SH-SY5Y (cell line): Measurements from ENCODE around the gene HOXB8.

ENCODE experiments used
- GATA2 ChIP-seq: IDR thresholded peaks from 2 replicates; pipeline ENCODE4 v1.6.1; 2011; ENCODE audit warnings: mild to moderate bottlenecking, low read depth, low read length
- GATA3 ChIP-seq: IDR thresholded peaks from 2 replicates; pipeline ENCODE4 v1.6.1; 2011; ENCODE audit warnings: low read depth, mild to moderate bottlenecking, low read length, moderate library complexity

DNA sequence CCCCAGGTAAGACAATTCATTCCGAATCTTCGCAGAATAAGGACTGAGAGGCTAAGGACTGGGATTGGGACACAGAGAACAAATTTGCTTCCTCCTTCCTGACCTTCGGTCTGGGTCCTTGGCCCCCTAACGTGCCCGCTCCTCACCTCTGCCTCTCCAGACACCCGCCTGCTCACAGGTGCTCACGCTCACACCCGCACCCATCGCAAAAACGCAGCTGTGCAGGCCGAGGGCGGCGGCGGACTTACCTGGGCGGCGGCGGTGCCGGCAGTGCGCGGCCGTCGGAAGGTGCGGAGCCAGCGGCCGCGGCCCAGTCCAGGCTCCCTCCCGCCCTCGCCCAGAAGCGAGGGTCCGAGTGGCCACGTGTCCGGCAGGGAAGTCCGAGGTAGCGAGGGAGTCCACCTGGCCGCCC lies 18.2 kb upstream of the HOXB8 start:
- no peak for TF ChIP-seq GATA2
- no peak for TF ChIP-seq GATA3
